22Rv1 (cell line): ENCODE data around the gene HOMEZ.

Experiments
- H3K27ac ChIP-seq: fragments of 450-650 bp; 2 replicates; pipeline ENCODE4 v1.5.1; 2017
- ZFX ChIP-seq: fragments of 450-650 bp; IDR thresholded peaks from 2 replicates; pipeline ENCODE4 v1.6.1; 2017; ENCODE audit warnings: antibody characterized with exemption, borderline replicate concordance
- TF ChIP-seq, protein P1 (sequence below): fragments of 450-650 bp; IDR thresholded peaks from 2 replicates; pipeline ENCODE4 v1.5.1; 2017; ENCODE audit warnings: mild to moderate bottlenecking

The HOMEZ gene

DNA sequence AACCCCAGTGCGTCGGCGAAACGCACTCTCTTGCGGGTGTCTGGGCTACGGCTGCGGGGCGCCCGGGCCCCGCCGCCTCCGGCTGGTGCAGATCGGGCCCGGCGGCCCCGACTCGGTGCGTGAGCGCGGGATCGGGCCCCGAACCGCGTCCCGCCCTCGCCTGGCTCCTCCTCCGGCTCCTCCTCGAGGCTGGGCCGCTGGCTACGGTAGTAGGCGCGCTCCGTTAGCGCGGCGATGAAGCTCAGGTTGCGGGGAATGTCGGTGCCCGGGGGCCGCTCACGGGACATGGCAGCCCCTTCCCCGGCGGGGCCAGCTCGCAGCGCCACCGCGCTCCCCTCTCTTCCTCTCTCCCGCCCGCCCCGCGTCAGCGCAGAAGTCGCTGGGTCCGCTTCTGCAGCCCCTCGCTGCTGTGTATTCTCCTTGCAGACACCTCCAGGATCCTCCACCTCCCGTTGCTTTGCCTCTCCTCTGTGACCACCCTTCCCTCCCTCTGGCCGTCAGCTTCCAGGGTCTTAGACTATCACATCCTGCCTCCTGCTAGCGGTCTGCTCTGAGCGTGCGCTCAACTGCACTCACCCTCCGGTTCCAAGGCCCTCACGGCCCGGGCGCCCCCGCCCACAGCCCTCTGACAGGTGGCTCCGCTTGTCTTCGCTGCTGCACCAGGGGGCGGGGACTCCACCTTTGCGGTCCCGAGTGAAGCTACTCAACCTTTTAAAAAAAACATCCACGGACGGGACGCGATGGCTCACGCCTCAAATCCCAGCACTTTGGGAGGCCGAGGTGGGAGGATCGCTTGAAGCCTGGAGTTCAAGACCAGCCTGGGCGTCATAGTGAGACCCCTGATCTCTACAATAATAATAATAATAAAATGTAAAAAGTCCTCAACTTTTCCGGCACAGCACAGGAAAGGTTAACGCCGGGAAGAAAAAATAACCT is 16.6 kb upstream of the HOMEZ start, which contains the start of gene PPP1R3E:
Gene PPP1R3E (minus strand): TSS at position 570 of the 936 bp plus-strand sequence. CDS start 283 bp downstream, at position 287.
- H3K27ac ChIP-seq: peak within 1 kb of the TSS; percentile 96
- TF ChIP-seq ZFX: no peak
- TF ChIP-seq, protein P1, sequence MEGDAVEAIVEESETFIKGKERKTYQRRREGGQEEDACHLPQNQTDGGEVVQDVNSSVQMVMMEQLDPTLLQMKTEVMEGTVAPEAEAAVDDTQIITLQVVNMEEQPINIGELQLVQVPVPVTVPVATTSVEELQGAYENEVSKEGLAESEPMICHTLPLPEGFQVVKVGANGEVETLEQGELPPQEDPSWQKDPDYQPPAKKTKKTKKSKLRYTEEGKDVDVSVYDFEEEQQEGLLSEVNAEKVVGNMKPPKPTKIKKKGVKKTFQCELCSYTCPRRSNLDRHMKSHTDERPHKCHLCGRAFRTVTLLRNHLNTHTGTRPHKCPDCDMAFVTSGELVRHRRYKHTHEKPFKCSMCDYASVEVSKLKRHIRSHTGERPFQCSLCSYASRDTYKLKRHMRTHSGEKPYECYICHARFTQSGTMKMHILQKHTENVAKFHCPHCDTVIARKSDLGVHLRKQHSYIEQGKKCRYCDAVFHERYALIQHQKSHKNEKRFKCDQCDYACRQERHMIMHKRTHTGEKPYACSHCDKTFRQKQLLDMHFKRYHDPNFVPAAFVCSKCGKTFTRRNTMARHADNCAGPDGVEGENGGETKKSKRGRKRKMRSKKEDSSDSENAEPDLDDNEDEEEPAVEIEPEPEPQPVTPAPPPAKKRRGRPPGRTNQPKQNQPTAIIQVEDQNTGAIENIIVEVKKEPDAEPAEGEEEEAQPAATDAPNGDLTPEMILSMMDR: no peak

DNA sequence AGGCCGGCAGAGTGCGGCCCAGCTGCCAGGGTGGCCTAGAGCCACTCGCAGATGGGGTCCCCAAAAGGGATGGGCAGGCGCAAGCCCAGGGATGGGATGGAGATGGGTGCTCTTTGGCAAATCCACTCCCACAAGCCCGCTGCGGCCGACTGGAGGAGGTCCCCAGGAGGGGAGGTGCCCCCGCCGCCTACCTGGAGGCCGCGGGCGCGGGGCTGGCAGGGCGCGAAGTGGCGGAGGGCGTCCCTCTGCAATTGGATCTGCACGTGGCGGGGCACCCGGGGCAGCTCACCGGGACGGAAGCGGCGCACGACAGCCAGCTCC is 16.0 kb upstream of the HOMEZ start:
- peak overlapping the region; percentile 96 for H3K27ac ChIP-seq
- TF ChIP-seq ZFX: no peak
- TF ChIP-seq, protein P1: no peak

DNA sequence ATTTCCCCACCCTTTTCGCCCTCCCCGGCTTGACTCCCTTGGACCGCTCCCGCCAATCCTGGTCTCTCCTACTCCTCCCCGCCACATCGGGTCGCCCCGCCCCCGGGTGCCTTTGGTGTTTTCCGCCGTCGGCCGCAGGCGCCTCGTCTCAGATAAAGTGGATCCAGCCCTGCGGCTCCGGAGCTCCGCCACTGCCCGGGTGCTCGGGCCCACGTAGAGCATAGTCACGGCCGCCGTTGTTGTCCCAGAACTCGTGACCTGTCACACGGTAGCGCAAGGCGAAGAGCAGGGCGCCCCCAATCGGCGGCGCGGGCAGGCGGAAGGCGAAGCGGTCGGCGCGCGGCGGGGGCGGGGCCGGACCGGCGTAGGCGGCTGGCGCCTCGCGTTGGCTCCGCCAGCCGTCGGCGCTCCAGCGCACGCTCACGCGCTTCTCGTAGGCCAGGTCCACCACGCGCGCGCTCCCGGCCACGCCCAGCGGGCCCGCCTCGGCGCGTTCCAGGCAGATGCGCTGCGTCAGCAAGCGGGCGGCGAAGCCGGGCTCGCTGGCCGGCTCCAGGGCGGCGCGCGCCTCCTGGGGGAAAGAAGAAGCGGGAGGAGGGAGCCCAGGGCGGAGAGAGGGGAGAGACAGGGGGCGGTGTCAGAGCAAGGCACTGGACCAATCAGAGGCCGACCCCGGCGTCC is 15.5 kb upstream of the HOMEZ start:
- TF ChIP-seq ZFX: no peak
- TF ChIP-seq, protein P1: peak; percentile 95
- peak overlapping the region; percentile 96 for H3K27ac ChIP-seq

DNA sequence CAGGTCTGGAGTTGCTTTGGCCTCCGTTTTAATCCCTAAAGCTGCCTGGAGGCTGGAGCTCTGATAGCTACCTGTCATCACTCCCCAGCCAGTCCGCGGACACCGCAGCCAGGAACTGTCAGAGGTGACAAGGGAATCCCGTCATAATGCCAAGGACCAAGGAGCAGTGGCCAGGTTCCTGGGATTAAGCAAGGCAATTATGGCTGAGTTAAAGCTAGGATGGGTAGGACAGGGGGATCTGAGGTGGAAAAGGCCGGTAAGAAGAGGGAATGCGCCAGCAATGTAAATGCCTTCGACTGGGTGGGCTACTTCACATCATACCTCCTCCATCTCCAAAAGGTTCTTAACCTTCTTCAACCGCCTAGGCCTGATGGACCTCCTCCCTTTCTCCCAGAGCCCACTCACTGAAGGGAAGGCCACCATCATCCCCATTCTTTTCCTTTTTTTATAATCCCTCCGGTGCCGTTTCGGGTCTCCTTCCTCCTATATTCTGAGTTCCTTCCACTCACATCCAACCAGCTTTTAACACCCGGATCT is 14.8 kb upstream of the HOMEZ start:
- no peak for TF ChIP-seq ZFX
- TF ChIP-seq, protein P1: no peak
- H3K27ac ChIP-seq: peak overlapping the region; percentile 96

DNA sequence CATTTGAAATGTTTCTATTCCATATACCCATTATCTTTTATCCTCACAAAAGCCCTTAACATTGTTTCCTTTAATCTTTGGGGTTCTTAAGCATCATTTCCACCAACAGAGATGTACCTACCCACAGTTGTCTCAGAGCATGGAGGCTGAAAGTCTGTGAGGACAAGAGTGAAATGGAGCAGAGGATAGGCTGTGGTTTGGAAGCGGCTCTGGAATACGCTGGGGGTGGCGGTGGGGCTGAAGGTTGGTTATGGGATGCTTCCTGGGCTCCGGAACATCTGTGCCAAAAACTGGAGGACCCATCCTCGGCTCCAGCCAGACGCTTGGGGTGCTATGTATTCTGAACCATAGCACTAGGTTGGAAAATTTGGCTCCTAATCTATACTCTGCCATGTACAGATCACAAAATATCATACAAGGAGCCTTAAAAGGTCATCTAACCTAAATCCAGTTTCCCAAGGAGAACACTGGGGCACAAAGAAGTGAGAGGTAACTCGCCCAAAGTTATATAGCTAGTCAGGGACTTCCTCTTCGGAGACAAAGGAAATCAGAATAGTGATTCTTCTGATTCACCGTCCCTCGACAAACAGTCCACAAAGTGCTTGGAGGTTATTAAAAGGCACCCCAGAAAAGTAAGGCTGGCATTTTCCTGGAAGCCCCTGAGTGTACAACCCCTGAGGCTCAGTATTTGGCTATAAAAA is 14.2 kb upstream of the HOMEZ start:
- TF ChIP-seq, protein P1: peak; percentile 13; the same call in 1 of the 2 replicates
- no peak for TF ChIP-seq ZFX
- H3K27ac ChIP-seq: peak overlapping the region; percentile 96

DNA sequence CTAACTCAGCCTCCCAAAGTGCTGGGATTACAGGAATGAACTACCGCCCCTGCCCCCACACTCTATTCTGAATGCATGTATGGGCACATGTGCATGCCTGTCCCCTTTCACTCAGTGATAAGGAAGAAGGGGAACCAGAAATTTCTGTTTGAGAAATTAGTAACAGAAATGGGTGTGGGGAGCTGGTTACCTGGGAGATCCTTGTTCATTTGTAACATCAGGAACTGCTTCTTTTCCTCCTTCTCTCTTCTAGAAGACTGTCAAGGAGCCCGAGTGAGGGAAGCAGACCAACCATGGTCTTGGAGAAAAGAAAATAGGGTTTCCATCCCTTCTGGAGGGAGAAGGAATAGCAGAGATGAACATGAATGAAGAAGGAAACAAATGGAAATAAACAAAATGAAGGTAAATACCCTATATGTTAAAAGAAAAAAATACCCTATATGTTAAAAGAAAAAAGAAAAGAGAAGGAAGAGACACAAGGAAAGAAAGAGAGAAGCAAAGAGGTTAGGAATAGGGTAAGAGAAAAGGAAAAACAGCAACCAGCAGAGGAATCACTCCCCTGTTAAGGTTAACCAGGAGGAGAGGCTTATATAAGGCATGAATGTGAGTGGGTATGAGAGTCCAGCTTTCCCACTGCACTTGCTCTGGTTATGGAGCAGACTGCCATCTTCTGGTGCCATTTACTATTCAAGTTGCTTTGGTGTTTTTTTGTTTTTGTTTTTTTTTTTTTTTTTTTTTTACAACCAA is 13.5 kb upstream of the HOMEZ start:
- H3K27ac ChIP-seq: peak overlapping the region; percentile 96

More for the DNA sequence above, 13.5 kb upstream of the HOMEZ start:
- TF ChIP-seq, protein P1: peak; percentile 54
- TF ChIP-seq ZFX: no peak
